Ovary (tissue), 3 donors: ENCODE measurements around the gene FNDC3A.

Source experiments
- POLR2A ChIP-seq: fragments of 450-650 bp; IDR thresholded peaks from one replicate; pipeline ENCODE4 v1.6.1; 2017; ENCODE audit warnings: antibody characterized with exemption, mild to moderate bottlenecking, moderate library complexity
- TF ChIP-seq, protein P1 (sequence below), 3 donors: fragments of 450-650 bp in 2 of 3; fragments of 200-600 bp in 1 of 3; IDR thresholded peaks; one replicate each; pipeline versions ENCODE4 v1.5.1 to v1.8.0; 2016 to 2022; ENCODE audit warnings: antibody characterized with exemption in 3 of 3, mild to moderate bottlenecking in 1 of 3
- donor health status: DM: no; HTN: no; CAD: no.

DNA sequence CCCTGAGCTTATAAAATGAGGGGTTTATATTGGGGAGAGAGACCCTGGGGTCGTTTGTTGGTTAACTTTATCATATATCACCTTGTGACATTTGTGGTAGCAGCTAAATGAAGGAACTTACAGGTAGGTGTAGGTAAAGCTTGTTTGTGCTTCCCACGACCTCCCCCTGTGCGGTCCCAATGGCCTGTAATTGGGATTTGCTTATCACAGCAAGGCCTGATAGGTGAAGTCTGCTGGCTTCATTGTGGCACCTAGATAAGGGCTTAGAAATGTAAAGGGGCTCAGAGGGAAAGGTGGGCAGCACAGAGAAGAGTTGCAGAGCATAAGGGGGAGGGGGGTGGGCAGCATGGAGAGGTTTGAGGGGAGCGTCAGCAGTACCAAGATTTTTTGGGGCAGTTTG, 208.9 kb downstream of the FNDC3A start:
- no peak for TF ChIP-seq POLR2A
- TF ChIP-seq, protein P1, sequence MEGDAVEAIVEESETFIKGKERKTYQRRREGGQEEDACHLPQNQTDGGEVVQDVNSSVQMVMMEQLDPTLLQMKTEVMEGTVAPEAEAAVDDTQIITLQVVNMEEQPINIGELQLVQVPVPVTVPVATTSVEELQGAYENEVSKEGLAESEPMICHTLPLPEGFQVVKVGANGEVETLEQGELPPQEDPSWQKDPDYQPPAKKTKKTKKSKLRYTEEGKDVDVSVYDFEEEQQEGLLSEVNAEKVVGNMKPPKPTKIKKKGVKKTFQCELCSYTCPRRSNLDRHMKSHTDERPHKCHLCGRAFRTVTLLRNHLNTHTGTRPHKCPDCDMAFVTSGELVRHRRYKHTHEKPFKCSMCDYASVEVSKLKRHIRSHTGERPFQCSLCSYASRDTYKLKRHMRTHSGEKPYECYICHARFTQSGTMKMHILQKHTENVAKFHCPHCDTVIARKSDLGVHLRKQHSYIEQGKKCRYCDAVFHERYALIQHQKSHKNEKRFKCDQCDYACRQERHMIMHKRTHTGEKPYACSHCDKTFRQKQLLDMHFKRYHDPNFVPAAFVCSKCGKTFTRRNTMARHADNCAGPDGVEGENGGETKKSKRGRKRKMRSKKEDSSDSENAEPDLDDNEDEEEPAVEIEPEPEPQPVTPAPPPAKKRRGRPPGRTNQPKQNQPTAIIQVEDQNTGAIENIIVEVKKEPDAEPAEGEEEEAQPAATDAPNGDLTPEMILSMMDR (IDR thresholded peaks at IDR 0.05) = no peak
